Measurements from ENCODE around the gene PEPD.
"Not testable (repeated sequence)": the region's sequence is repeated elsewhere in the genome, so short reads cannot be mapped to it uniquely, and the experiment has no call there.

Gene PEPD

DNA sequence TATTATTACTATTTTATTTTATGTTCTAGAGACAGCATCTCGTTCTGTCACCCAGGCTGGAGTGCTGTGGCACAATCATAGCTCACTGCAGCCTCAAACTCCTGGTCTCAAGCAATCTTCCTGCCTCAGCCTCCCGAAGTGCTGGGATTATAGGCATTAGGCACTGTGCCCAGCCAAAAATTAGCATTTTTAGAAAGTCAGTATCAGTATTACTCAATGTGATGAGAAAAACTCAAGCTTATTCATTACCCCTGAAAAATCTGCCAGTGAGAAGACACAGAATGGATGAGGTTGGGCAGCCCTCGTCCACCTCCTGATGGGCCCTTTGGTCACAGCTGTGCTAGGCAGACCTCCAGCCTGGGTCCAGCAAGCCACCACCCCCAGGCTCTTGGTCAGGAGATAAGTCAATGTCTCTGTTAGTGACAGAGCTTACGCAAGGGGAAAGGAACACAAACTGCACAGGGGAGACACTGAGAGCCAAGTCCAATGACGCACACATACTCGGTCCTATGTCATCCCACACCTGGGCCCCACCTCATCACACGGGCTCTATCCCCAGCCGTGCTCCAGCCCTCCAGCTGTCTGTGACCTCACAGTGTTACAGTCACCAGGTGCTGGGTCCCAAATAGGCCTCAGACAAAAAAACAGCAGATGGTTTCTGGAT, 19.8 kb downstream of the PEPD start:
- no peak for DNase-seq (ENCODE audit: insufficient read length, low spot score)
- no peak for TF ChIP-seq POLR2A (IDR thresholded peaks at IDR 0.05; ENCODE audit: low read depth, low read length)
- FAIRE-seq = no peak

DNA sequence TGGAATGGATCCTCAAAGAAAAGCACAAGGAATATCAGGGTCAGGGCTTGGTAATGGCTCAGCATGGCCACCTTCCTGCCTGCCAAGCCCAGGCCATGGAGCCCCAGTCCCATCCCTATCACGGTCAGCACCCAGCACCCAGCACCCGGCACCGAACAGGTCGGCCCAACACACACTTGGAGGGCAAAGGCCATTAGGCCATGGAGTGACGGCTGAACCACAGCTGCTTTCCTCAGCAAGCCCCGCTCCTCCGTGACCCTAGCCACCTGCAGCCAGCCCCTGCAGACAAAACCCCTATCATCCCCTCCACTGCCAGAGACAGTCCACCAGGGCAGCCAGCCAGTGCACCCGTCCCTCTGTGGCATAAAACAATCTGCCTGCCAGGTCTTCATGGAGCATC, 20.6 kb downstream of the PEPD start:
- no peak for TF ChIP-seq POLR2A (IDR thresholded peaks at IDR 0.05; ENCODE audit: low read depth, low read length)
- FAIRE-seq (no peak), DNase-seq (ENCODE audit: insufficient read length, low spot score) (no peak)

DNA sequence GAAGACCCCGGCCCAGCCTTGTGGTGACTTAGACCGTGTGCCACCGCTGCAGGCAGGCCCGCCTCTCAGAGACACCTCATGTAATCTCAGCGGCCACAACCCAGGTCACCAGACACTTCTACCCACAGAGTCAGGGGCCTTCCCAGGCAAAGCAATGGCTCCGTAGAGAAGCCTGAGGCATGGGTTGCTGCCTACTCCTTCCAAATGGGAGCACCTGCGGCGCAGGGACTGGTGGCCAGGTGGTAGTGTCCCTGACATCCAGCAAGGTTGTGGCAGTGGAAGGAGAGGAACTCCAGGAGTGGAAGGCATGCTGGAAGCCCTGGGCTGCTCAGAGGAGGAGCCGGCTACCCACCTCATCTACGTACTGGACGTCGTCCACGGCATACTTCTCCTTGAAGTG, 21.0 kb downstream of the PEPD start:
- no peak for FAIRE-seq
- no peak for TF ChIP-seq POLR2A (IDR thresholded peaks at IDR 0.05; ENCODE audit: low read depth, low read length)
- DNase-seq (ENCODE audit: insufficient read length, low spot score) = no peak

DNA sequence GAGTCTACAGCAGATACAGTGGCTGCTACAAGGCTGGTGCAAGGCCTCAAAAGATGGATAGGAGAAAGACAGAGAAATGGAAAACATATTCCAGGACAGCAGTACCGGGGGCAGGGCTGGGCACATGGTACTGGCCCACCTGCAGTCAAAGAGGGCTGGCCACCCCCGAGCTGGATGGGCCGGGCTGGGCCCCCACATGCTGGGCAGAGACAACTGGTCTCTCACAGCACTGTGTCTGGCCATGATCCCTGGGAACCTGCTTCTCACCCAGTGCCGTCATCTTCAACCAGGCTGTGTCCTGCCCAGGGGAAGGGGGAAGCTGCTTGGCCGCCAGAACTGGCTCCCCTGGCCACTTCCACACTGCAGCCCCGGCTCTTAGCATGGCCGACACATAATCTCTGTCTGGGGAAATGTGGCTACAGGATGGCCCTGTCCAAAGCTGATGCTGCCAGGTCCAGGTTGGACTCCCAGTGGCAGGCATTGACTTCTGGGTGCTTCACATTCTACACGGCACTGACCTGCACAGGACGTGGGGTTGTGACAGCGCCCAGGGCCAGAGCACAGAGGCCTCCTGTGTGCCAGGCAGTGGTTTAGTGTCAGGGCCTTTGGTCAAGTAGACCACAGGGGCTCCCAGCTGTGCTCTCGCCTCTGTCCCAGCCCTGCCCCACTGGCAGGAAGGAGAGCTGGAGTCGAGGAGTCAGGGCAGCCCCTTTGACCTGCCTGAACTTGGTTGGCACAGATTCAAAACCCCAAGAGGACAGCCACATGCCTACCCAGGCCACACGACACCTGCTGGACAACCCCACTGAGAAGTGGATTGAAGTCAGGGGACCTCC, 21.7 kb downstream of the PEPD start:
- FAIRE-seq (no peak), DNase-seq (ENCODE audit: insufficient read length, low spot score) (no peak)
- TF ChIP-seq POLR2A (IDR thresholded peaks at IDR 0.05; ENCODE audit: low read depth, low read length) = no peak

DNA sequence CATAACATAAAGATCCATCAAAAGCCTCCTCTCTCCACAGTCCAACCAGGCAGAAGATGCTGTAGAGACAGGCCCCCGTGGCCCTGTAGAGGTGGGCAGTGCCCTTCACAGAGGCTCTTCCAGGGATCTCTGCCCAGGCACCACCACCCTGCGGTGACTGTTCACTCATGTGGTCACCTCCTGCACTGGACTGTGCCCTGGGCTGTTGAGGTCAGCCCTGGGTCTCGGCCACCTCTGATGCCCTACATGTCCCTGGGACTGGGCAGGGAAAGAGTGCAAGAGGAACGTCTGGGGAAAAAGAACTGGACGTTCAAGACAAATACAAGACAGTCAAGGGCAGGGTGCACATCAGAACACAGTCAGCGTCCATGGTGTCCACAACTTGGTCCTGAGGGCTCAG, 22.3 kb downstream of the PEPD start:
- FAIRE-seq = no peak

DNA sequence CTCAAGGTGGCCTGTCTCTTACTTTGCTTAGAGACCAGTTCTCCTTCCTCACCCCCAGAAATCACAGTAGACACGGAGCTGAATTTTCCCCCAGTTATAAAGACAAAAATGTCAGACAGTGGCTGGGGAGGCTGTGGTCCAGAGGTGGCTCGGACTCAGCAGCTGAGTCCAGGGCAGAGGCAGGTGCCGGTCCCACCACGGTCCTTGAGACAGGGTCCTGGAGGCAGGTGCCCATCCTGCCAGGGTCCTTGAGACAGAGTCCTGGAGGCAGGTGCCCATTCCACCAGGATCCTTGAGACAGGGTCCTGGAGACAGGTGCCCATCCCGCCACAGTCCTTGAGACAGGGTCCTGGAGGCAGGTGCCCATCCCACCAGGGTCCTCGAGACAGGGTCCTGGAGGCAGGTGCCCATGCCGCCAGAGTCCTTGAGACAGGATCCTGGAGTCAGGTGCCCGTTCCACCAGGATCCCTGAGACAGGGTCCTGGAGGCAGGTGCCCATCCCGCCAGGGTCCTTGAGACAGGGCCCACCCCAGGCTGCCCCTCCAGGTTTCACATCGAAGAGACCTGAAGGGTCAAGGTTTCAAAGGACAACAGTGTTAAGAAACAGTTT, 23.1 kb downstream of the PEPD start:
- no peak for TF ChIP-seq POLR2A (IDR thresholded peaks at IDR 0.05; ENCODE audit: low read depth, low read length)
- no peak for DNase-seq (ENCODE audit: insufficient read length, low spot score)
- FAIRE-seq = no peak

More for the DNA sequence above, 22.3 kb downstream of the PEPD start:
- DNase-seq (ENCODE audit: insufficient read length, low spot score) = no peak
- no peak for TF ChIP-seq POLR2A (IDR thresholded peaks at IDR 0.05; ENCODE audit: low read depth, low read length)

DNA sequence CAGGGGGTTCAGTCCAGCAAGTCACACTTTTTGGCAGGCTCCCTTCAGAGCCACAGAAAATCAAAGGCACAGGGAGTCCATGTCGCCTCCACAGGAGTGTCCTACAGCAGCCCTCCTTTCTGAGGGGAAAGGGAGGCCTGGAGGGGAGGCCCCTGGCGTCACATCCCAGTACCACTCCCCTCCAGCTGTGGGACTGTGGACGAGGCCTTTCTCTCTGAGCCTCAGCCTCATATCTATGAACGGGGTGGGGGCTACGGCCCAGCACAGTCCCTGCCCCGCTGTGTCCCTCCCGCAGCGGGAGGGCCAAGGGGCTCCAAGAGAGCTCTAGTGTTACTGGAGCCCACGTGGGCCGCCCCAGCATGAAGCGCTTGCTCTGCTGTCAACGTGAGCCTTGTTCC, 23.8 kb downstream of the PEPD start:
- TF ChIP-seq POLR2A (IDR thresholded peaks at IDR 0.05; ENCODE audit: low read depth, low read length) = no peak

DNA sequence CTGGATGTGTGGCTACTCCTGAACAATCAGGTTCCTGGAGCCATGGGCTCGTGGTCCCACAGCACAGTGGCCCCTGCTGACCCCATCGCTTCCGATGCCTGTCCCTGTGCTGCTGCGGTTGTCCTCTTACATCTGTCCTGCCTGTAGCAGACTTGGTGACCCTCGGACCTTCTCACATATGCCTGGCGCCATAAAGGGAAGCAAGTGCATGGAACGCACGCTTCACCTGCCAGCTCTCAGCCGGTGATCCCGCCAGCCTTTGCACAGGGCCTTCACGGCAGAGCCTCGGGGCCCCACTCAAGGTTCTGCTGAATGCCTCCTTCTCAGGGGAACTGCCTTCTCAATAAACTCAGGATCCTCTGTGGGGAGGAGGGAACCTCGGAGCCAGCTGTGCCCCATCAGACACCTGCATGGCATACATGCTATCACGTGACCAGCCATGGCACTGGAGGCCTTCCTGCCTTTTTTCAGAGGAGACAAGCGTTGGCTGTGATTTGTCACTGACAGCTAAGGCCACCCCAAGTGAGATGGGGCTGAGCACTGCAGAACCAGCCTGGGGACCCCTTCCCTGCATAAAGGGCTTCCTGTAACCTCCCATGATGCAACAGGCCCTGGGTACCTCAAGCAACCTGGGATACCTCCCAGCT, 24.3 kb downstream of the PEPD start:
- DNase-seq (ENCODE audit: insufficient read length, low spot score) (no peak), FAIRE-seq (no peak)
- no peak for TF ChIP-seq POLR2A (IDR thresholded peaks at IDR 0.05; ENCODE audit: low read depth, low read length)

More for the DNA sequence above, 23.8 kb downstream of the PEPD start:
- FAIRE-seq (no peak), DNase-seq (ENCODE audit: insufficient read length, low spot score) (no peak)

DNA sequence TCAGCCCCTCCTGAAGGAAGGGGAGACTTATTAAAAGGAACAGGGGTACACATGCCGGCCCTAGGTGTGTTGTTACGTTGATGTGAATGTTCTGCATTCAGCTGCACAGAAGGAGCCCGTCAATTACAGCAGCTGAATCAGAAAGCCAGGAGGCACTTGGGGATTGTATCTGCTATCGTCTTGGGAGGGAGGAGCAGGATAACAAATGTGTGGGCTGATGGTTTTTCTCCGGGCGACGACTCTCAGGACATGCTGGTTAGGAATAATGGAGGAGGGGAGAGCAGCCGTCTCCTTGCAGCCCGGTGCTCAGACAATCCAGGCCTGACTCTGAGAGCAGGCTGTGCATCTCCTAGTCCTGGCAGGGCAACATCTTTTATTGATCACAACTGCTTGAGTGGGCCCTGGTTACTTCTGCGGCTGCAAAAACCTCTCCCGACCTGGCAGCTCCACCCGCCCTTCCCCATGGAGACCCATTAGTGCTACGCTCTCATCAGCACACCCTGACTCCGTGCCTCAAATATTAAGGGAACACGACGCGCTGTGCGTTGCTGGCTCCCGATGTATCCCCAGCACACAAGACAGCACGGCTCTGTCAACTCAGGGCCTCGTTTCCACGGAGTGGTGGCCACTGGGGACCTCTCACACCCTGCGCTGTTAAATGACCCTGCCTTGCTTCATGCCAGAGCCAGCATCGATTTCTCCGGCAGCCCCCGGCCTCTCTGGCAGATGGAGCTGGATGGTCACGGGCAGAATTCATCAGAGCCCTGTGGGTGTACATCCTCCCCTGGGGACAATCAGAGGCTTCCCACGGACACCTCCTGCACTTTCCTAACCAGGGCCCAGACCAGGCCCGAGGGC, 25.3 kb downstream of the PEPD start:
- TF ChIP-seq POLR2A (IDR thresholded peaks at IDR 0.05; ENCODE audit: low read depth, low read length) = no peak
- FAIRE-seq (no peak), DNase-seq (ENCODE audit: insufficient read length, low spot score) (no peak)

DNA sequence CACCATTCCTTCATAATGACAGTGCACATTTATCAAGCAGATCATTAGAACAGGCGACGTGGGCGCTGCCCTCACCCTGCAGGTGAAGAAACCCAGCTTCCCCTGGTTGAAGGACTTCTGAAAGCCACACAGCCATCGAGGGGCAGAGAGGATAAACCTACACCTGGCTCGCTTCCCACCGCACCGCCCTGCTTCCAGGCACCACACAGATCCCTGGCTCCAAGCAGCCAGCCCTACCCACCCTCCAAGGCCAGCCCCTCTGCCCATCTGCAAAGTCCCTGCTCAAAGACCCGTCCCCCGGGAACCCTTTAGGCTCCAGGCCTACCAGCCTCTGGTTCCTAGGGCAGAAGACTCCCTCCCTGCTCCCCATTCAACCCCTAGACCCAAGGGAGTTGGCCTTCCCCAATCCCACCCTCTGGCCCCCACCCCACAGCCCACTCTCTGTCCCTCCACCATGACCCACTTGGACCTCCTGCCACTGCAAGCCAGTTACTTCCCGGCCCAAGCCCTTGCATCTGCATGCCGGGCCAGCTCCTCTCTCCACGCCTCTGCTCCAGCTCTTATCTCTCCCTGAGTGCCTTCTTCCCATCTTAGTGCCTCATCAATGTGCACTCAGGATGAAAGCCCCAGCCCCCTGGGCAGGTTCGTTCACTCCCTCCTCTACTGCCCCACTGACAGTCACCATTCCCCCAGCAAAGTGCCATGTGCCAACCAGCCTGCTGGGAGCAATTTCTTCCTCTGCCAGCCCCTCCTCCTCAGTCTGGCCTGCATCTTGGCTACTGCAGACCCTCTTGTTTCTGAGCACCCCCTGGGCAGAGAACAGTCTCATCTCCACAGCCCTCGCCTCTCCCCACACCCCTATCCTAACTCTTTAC, 28.0 kb downstream of the PEPD start:
- FAIRE-seq = no peak
- DNase-seq (ENCODE audit: insufficient read length, low spot score) = no peak
- TF ChIP-seq POLR2A (IDR thresholded peaks at IDR 0.05; ENCODE audit: low read depth, low read length) = no peak

DNA sequence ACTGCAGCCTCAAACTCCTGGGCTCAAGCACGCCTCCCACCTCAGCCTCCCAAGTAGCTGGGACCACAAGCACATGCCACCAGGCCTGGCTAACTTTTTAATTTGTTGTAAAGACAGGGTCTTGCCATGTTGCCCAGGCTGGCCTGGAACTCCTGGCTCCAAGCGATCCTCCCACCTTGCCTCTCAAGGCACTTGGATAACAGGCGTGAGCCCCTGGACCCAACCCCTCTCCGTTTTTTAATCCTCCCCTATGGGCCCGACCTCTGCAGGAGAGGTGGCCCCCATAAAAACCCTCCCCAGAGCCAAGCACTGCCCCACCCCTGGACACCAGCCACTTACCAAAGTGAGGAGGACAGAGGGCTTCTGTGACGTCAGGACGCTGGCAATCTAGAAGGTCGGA, 28.6 kb downstream of the PEPD start:
- DNase-seq (ENCODE audit: insufficient read length, low spot score) (no peak), FAIRE-seq (no peak)
- TF ChIP-seq POLR2A (IDR thresholded peaks at IDR 0.05; ENCODE audit: low read depth, low read length) = no peak

DNA sequence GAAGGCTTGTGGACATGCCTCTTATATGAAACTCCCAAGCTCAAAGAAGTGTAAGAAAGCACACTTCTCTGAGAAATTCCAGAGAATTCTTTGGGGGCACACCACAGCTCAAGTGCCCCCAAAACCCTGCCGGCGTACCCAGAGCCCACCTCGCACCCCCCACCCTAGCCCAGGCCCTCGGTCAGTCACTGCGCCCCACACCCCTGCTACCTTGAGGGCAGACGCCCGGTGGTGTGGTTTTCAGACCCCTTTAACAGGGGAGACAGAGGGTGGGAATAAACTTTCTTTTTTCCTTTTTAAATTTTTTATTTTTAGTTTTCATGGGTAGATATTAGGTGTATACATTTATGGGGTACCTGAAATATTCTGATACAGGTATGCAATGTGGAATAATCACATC, 29.5 kb downstream of the PEPD start:
- no peak for TF ChIP-seq POLR2A (IDR thresholded peaks at IDR 0.05; ENCODE audit: low read depth, low read length)
- DNase-seq (ENCODE audit: insufficient read length, low spot score) = no peak
- no peak for FAIRE-seq

DNA sequence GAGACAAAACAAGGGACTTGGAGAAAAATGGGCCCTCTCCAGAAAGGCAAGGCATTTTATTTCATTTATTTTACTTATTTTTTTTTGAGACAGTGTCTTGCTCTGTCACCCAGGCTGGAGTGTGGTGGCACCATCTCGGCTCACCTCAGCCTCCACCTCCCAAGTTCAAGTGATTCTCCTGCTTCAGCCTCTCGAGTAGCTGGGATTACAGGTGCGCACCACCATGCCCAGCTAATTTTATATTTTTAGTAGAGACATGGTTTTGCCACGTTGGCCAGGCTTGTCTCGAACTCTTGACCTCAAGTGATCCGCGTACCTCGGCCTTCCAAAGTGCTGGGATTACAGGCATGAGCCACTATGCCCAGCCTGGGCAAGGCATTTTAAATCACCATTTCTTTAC, 31.0 kb downstream of the PEPD start:
- FAIRE-seq; DNase-seq (ENCODE audit: insufficient read length, low spot score): not testable (repeated sequence)
